LNCaP clone FGC (cell line): ENCODE results near the gene FLRT2.

Experiments used
- DNase-seq: peaks from one replicate; pipeline ENCODE4 v3.0.0-alpha.2; 2011; ENCODE audit warnings: low read depth
- H3K4me3 ChIP-seq: 2 replicates; pipeline ENCODE4 v1.5.1; 2011; ENCODE audit warnings: mild to moderate bottlenecking, low read depth, low read length, control low read depth
- CTCF ChIP-seq: IDR thresholded peaks from 2 replicates; pipeline ENCODE4 v1.5.1; 2012; ENCODE audit warnings: mild to moderate bottlenecking; ENCODE audit not compliant: control insufficient read depth, insufficient read depth; ENCODE audit errors: extremely low read depth

FLRT2 gene

DNA sequence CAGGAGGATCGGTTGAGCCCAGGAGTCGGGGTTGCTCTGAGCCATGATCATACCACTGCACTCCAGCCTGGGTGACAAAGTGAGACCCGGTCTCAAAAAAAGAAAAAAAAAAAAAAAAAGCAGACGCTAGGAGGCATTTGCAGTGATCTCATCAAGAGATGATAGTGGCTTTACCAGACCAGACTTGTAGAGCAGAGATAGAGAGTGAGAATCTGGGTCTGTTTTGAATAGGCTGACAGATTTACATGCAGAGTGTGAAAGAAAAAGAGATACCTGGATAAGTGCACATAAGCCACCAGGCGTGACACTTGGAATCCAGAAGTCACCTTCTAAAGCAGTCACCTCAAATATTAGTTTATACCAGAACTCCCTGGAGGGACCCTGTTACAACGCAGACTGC lies 21.1 kb upstream of the FLRT2 start:
- DNase-seq = no peak
- TF ChIP-seq CTCF = no peak
- H3K4me3 ChIP-seq = no peak overlapping the region

DNA sequence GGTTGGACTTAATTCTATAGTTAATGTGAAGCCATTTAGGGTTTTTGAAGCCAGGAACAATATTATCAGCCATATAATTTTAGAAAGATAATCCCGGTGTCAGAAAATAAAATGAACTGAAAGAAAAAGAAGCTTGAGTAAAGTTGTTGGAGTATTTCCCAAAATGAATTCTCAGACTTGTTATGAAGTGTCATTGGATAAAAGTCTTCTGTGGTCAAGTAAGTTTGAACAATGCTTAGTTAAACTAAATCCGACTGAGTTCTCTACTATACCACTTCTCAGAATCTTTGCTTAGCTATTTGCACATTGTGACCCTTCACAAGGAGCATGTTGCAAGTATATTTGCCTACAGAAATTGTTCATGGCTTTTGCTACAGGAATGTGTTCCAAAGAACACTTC lies 17.5 kb upstream of the FLRT2 start:
- DNase-seq = no peak
- H3K4me3 ChIP-seq = no peak overlapping the region
- no peak for TF ChIP-seq CTCF

DNA sequence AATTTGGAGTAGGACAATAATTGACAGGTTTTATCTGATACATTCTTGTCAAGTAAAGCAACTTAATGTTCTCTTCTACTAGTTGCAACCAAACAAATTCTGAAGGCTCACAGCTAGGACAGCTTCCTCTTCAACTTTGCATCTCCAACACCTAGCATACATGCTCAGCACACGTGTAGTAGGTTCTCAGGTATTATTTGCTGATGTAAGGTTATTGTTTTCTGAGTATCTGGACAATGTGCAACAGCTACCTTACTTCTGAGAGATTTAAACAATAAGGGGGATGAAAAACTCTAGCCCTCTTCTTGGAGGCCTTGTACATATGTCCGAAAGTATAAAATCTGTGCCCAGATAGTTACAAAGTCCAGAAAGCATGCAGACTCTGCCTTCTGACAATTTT lies 15.5 kb upstream of the FLRT2 start:
- TF ChIP-seq CTCF = no peak
- no peak for DNase-seq
- no peak overlapping the region for H3K4me3 ChIP-seq

DNA sequence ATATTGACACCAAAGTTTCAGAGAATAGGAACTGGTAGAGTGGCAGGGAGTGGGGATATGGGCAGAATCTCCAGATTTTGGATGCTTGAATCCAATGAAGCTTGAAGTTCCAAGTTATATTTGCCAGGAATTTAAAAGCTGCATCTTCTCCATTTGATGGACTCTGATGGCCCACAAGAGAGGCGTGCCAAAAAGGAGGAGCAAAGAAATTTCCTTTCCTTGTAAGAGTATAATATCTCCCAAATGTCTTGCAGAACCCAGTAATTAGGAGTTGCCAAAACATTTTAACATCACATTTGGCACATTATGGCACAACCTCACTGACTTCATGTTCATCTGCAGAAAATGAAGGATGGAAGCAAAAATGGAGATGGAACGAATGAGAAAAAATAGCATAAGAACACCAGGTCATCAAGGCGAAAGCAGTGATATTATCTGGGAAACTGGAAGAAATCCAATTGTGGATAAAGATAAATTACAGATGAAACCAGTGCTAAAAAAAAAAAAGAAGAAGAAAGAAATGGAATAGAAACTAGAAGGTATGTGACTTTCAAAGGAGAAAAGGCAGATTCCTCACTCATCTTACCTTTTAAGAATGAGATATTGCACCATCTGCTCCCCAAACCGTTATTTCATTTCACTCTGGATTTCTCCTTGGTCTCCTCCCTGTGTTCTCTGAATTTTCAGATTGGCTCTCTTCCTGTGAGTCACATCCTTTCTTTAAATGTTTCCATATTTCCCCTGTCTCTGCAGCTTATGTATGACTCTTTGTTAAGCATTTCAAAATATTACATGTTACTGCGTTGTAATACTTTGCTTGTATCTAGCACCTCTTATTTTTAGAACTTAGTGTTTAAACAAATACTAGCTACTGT lies 13.5 kb upstream of the FLRT2 start:
- no peak for DNase-seq
- no peak for TF ChIP-seq CTCF
- H3K4me3 ChIP-seq = no peak overlapping the region

DNA sequence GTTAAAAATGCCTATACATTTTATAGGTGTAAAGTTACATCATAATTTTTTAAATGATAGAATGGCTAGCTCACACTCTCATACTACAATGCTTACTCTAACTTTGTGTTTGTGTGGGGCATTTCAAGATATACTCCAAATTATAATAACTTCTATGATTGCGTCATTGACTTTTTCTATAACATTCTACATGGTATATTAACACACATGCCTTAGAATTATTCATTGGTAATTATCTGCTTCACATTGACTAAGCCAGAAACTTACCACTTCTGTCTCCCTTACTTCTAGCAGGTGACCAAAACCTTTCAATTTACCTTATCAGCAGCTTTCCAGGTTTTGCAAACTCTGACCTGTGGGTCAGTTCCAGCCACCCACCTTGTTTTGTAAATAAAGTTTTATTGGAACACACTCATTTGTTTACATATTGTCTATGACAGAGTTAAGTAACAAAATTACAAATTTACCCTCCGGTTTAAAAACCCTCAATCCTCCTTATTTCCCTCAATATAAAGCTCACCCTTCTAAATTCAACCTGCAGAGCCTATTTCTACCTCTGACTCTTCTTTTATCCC lies 12.7 kb upstream of the FLRT2 start:
- H3K4me3 ChIP-seq = no peak overlapping the region
- no peak for TF ChIP-seq CTCF
- no peak for DNase-seq

GRCh38 chr14:85519661-85520305 lies 10.2 kb upstream of the FLRT2 start:
- H3K4me3 ChIP-seq = no peak overlapping the region
- TF ChIP-seq CTCF = no peak
- DNase-seq = no peak
